Epithelial cell of prostate (primary cell): ENCODE measurements around the gene TRABD2A.
"Not testable (repeated sequence)": the region's sequence is repeated elsewhere in the genome, so short reads cannot be mapped to it uniquely, and the experiment has no call there.

Source experiments
- DNase-seq: peaks from one replicate; pipeline ENCODE4 v3.0.0-alpha.2; 2011; ENCODE audit warnings: low read depth, low spot score
- H3K27ac ChIP-seq: fragments of 450-650 bp; 2 replicates; pipeline ENCODE4 v1.5.1; 2017; ENCODE audit warnings: mild to moderate bottlenecking

TRABD2A gene, protein sequence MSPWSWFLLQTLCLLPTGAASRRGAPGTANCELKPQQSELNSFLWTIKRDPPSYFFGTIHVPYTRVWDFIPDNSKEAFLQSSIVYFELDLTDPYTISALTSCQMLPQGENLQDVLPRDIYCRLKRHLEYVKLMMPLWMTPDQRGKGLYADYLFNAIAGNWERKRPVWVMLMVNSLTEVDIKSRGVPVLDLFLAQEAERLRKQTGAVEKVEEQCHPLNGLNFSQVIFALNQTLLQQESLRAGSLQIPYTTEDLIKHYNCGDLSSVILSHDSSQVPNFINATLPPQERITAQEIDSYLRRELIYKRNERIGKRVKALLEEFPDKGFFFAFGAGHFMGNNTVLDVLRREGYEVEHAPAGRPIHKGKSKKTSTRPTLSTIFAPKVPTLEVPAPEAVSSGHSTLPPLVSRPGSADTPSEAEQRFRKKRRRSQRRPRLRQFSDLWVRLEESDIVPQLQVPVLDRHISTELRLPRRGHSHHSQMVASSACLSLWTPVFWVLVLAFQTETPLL

DNA sequence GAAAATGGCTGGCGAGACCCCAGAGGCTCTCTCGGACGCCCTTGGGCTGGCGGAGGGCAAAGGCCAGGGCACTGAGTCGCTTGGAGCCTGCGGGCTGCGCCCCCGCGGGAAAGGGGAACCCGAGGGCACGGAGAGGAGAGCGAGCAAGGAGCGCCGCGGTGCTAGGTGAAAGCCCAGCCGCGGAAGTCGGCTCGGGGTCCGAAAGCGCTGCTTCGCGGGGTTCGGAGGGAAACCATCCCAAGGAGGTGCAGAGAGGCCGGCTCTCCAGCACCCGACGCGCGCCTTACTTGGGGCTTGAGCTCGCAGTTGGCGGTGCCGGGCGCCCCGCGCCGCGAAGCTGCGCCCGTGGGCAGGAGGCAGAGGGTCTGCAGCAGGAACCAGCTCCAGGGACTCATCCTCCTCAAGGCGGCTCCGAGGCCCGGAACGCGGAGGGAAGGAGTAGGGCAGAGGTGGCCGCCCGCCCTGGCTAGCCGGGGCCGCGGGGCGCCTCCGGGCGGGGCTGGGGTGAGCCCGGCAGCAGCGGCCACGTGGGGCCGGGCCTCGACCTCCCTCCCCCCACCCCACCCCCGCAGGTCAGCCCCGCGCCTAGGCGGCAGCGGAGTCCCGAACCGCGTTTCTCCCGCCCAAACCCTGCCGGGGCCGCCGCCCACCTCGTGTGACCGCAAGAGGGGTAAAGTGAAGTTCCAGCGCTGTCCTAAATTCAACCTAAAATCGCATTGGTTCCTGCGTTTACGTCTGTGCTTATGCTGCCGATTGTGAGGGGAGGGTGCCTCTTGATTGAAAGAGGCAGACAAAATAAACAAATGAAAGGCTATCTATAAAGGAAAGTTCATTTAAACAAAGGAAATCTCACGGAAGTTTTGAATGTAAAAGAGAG is at the start of gene TRABD2A:
Gene TRABD2A, minus strand, starts transcription at position 440 of the 877 bp plus-strand sequence. Its CDS starts 45 bp downstream, at position 395.
- no peak for DNase-seq
- H3K27ac ChIP-seq, result no peak within 1 kb of the TSS

DNA sequence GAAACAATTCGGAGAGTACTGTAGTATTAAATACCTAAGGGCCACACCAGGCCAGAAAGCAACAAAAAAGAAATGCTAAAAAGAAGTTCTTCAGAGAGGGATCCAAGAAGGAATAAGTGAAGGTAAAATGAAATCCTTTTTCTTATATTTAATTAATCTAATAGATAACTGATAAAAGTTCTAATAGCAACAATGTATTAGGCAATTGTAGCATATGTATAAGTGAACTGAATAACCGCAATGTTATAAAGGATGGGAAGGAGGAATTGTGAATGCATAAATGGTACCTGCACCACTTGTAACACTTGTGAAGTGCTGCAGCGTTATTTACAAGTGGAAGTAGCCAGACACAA is 46.4 kb upstream of the TRABD2A start:
- no peak for DNase-seq
- peak overlapping the region; percentile 95 for H3K27ac ChIP-seq

DNA sequence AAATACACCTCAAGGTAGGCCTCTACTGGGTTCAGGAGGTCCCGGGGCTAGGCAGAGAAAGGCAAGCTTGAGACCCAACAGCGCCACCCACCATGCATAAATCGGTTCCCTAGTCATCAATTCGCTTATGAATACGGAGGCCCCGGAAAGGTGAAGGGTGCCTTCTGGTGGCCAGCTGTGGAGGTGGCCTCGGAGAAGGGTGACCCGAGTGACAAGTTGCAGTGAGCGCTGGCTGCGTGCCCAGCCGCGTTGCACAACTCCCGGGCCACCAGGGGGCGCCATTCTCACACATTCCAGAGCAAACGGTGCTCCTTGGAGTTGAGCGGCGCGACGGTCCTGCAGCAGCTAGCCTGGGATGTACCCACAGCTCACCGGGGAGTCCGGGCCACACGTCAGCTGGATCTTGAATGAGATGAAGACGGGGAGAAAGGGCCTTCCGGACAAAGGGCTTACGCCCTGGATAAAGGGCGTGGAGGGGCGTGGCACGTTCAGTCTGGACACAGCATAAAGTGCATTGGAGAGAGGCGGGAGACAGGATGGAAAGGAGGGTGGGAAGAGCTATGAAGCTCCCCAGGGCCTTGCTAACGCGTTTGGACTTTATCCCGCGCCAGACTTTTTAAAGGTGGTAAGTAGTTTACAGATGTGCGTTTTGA is 45.0 kb upstream of the TRABD2A start:
- peak overlapping the region; percentile 95 for H3K27ac ChIP-seq
- DNase-seq, result peak; percentile 70

- DNase-seq, result peak; percentile 72
- H3K27ac ChIP-seq, result peak overlapping the region; percentile 95
These were observed 44.4 kb upstream of the TRABD2A start for GRCh38 chr2:84925336-84925723.

- no peak for DNase-seq
- H3K27ac ChIP-seq, result peak overlapping the region; percentile 95
These were observed 43.6 kb upstream of the TRABD2A start for GRCh38 chr2:84924173-84925106.

- no peak for DNase-seq
- peak overlapping the region; percentile 95 for H3K27ac ChIP-seq
These were observed 42.1 kb upstream of the TRABD2A start for GRCh38 chr2:84923009-84923408.

DNA sequence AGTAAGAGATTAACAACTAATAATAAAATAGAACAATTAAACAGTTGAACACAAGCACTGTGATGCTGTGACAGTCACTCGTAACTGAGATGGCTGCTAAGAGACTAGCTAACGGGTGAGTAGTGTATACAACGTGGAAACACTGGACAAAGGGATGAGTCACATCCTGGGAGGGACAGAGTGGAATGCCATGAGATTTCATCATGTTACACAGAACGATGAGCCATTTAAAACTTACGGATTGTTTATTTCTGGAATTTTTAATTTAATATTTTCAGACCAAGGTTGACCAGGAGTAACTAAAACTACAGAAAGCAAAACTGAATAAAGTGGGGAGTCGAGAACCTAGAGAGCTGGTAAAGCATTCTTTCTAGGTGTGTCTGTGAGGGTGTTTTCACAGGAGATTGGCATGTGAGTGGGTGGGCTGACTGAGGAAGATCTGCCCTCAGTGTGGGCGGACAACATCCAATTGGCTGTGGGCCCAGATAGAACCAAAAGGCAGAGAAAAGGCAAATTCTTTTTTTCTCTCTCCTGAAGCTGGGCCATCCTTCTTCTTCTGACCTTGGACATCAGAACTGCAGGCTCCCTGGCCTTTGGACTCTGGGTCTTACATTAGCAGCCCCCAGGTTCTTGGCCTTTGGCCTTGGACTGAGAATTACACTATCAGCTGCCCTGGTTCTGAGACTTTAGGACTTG is 39.1 kb upstream of the TRABD2A start:
- H3K27ac ChIP-seq, result peak overlapping the region; percentile 100
- peak; percentile 91 for DNase-seq

GRCh38 chr2:84918430-84918829 is 37.5 kb upstream of the TRABD2A start:
- peak overlapping the region; percentile 100 for H3K27ac ChIP-seq
- no peak for DNase-seq

DNA sequence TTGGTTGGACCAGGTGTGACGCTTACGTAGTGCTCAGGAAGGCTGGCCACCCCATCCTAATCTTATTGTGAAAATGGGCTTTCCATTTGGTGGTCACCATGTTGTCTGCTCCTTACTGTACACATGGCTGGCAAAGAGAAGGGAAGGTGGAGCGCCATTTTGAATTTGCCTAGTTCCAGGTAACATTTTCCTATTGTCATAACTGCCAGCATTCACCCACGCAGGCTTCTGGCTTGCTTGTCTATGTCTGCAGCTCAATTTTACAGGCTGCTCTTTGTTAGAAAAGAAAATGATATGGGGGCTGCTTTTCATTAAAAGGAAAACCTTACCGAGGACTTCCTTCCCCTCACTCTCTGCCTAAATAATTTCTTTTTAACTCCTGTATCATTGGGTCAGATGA is 36.9 kb upstream of the TRABD2A start:
- peak overlapping the region; percentile 100 for H3K27ac ChIP-seq
- not testable (repeated sequence) for DNase-seq

DNA sequence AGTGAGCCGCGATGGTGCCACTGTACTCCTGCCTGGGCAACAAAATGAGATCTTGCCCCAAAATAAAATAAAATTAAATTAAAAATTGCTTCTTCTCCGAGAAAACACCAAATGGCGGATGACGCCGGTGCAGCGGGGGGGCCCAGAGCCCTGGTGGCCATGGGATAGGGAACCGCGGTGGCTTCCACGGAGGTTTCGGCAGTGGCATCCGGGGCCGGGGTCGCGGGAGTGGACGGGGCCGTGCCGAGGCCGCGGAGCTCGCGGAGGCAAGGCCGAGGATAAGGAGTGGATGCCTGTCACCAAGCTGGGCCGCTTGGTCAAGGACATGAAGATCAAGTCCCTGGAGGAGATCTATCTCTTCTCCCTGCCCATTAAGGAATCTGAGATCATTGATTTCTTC is 34.8 kb upstream of the TRABD2A start:
- not testable (repeated sequence) for DNase-seq, H3K27ac ChIP-seq

DNA sequence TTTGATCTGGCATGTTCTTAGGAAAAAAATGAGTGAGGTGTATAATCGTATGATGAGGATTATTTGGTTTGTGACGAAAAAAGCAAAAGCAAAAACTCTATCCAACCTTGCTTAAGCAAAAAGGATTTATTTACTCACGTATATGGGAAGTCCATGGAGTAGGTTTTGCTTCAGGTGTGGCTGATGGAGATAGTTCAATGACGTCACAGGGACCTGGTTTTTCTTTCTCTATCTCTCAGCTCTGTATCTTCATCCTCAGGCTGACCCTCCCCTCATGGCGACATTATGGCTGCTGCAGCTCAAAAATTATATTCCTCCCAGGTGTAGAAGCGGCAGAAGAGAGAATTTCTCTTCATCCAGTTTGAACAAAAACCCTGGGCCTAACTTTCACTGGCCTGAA is 33.5 kb upstream of the TRABD2A start:
- H3K27ac ChIP-seq, result no peak overlapping the region
- DNase-seq, result no peak

DNA sequence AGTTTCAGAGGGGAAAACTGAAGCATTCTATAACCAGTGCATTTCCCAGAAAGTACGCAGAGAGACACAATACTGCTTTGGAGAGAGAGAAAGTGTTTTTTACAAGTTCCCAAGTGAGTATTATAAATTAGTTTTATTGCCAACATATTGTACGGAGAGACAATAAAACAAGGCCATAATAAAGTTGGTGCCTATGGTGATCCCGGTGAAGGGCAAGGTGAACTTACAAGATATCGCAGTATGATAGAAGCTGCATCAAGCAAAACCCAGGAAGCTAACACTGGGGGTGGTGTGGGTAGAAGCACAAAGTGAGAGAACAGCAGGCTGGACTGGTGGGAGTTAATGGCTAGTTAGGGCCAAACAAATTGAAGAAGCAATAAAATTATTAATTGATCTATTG is 32.1 kb upstream of the TRABD2A start:
- no peak for DNase-seq
- H3K27ac ChIP-seq, result no peak overlapping the region

GRCh38 chr2:84911135-84911678 is 30.3 kb upstream of the TRABD2A start:
- no peak for DNase-seq
- H3K27ac ChIP-seq, result no peak overlapping the region

DNA sequence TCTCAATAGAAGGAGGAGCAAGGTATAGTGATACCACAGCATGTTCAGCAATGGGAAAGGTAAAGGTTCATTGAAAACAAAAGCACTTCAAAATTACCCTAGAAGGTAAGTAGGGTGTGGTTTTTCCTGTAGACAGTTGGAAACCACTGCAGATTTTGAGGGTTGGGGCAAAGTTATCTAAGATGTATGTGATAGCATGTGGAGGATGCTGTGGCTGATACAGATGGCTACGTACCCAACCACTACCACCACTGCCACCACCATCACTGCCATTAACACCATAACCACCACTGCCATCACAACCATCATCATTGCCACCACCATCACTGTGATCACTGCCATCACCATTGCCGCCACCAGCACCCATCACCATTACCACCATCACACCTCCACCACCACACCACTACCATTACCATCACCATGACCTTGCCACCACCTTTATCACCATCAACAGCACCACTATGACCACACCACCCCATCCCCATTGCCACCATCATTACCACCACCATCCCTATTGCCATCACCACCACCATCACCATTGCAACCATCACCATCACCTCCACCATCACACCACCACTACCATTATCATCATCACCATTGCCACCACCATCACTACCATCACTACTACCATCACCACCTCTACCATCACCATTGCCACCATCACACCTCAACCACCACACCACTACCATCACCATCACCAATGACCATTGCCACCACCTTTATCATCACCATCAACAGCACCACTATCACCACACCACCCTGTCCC is 28.2 kb upstream of the TRABD2A start:
- peak overlapping the region; percentile 99 for H3K27ac ChIP-seq
- no peak for DNase-seq

GRCh38 chr2:84906900-84907714 is 26.2 kb upstream of the TRABD2A start:
- peak overlapping the region; percentile 99 for H3K27ac ChIP-seq
- DNase-seq, result peak; percentile 82

GRCh38 chr2:84906108-84906899 is 25.4 kb upstream of the TRABD2A start:
- no peak for DNase-seq

More at GRCh38 chr2:84906108-84906899, 25.4 kb upstream of the TRABD2A start:
- H3K27ac ChIP-seq, result peak overlapping the region; percentile 99
